Myocyte (in vitro differentiated cells): ENCODE results near the gene SNAPIN. TPM values are rescaled to one million over a fixed set of nuclear protein-coding genes. Genes with fewer than 3 reads are reported as not detected.
"Not testable (repeated sequence)": the region's sequence is repeated elsewhere in the genome, so short reads cannot be mapped to it uniquely, and the experiment has no call there.

Experiments
- DNase-seq: peaks from one replicate; pipeline ENCODE4 v3.0.0-alpha.2; 2012; ENCODE audit warnings: low read depth
- total RNA-seq: library from RNA; depleted of rRNA; stranded (reverse); fragments of >200 nt; gene quantifications from 2 replicates; pipeline ENCODE4 v1.2.3, GENCODE V29; 2014

Gene SNAPIN
- total RNA-seq, 1 donor from 2014 or later, result 68.3 TPM

GRCh38 chr1:153646672-153647345 is 11.7 kb upstream of the SNAPIN start:
- no peak for DNase-seq

- no peak for DNase-seq
Measured at GRCh38 chr1:153647346-153647714, 11.2 kb upstream of the SNAPIN start.

GRCh38 chr1:153648000-153648643 is 10.4 kb upstream of the SNAPIN start:
- DNase-seq, result no peak

- DNase-seq, result no peak
Measured at GRCh38 chr1:153649137-153649862, 9.2 kb upstream of the SNAPIN start.

- DNase-seq, result peak; percentile 95
Measured at GRCh38 chr1:153649863-153650235, 8.7 kb upstream of the SNAPIN start.

- DNase-seq, result no peak
Measured at GRCh38 chr1:153651771-153652170, 6.7 kb upstream of the SNAPIN start.

- DNase-seq, result no peak
Measured at GRCh38 chr1:153652805-153653500, 5.5 kb upstream of the SNAPIN start.

- no peak for DNase-seq
Measured at GRCh38 chr1:153655333-153655732, 3.2 kb upstream of the SNAPIN start.

- no peak for DNase-seq
Measured at GRCh38 chr1:153659175-153659534, 652 bp downstream of the SNAPIN start.

- no peak for DNase-seq
Measured at GRCh38 chr1:153659656-153660055, 1.2 kb downstream of the SNAPIN start.

- no peak for DNase-seq
Measured at GRCh38 chr1:153661111-153661708, 2.7 kb downstream of the SNAPIN start.

- no peak for DNase-seq
Measured at GRCh38 chr1:153662269-153662668, 3.8 kb downstream of the SNAPIN start.

GRCh38 chr1:153663211-153663610 is 4.7 kb downstream of the SNAPIN start:
- no peak for DNase-seq

- no peak for DNase-seq
Measured at GRCh38 chr1:153667439-153667838, 8.9 kb downstream of the SNAPIN start.

GRCh38 chr1:153668672-153669071 is 10.2 kb downstream of the SNAPIN start:
- not testable (repeated sequence) for DNase-seq

- DNase-seq, result no peak
Measured at GRCh38 chr1:153669606-153670005, 11.1 kb downstream of the SNAPIN start.

- no peak for DNase-seq
Measured at GRCh38 chr1:153670257-153670858, 11.9 kb downstream of the SNAPIN start.

GRCh38 chr1:153670859-153671627 is 12.5 kb downstream of the SNAPIN start, which contains the start of gene ILF2:
Gene ILF2, minus strand, starts transcription at chr1:153670993. Its CDS starts 71 bp downstream, at chr1:153670922.
- DNase-seq, result peak; percentile 99

- peak; percentile 71 for DNase-seq
Measured at GRCh38 chr1:153671628-153672353, 13.3 kb downstream of the SNAPIN start.
